A549 (cell line): ENCODE measurements around the gene FCGR3B.

ENCODE experiments used
- CEBPB ChIP-seq, 2 experiments: fragments of >200 bp in 1 of 2; sonication (Bioruptor Twin) in 1 of 2; formaldehyde crosslinking in 1 of 2; IDR thresholded peaks; 2 replicates each; pipeline ENCODE4 v1.6.1; 2012 to 2016
- CTCF ChIP-seq: fragments of >200 bp; sonication (Bioruptor Twin); formaldehyde crosslinking; IDR thresholded peaks from 3 replicates; pipeline ENCODE4 v1.5.1; 2016
- POLR2A ChIP-seq: IDR thresholded peaks from 2 replicates; pipeline ENCODE4 v1.6.1; 2012; ENCODE audit warnings: mild to moderate bottlenecking, low read length
- RAD21 ChIP-seq, 2 experiments: fragments of >200 bp in 1 of 2; sonication (Bioruptor Twin) in 1 of 2; formaldehyde crosslinking in 1 of 2; IDR thresholded peaks in 1 of 2; conservative IDR thresholded peaks in 1 of 2; 2 replicates in 1 of 2; 3 replicates in 1 of 2; pipeline ENCODE4 v1.6.1; 2012 to 2018; ENCODE audit warnings: inconsistent platforms in 1 of 2
- REST ChIP-seq: fragments of 200-600 bp; sonication (generic); IDR thresholded peaks from 2 replicates; pipeline ENCODE4 v1.6.1; 2016; ENCODE audit warnings: antibody characterized with exemption, mild to moderate bottlenecking, moderate library complexity
- TF ChIP-seq, protein P1 (sequence below): IDR thresholded peaks from 2 replicates; pipeline ENCODE4 v1.6.1; 2012

DNA sequence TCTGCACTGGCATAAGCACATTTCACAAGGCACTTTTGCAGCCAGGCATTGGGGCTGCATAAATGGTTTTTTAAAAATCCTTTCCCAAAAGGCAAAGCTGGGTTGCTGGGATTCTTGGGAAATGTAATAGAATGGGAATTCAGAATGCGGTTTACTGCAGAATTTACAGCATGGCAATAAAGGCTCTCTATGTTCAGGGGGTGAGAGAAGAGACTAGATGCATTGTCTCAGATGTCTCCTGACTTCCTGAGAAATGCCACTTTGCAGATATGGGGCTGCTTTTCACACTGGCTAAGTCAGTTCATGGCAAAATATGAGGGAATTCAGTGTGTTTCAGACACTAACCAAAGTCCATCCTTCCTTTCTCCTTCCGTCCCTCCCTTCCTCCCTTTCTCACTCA is 45.5 kb upstream of the FCGR3B start:
- TF ChIP-seq, protein P1, sequence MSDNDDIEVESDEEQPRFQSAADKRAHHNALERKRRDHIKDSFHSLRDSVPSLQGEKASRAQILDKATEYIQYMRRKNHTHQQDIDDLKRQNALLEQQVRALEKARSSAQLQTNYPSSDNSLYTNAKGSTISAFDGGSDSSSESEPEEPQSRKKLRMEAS = no peak
- TF ChIP-seq CEBPB (IDR thresholded peaks at IDR 0.05) = no peak
- TF ChIP-seq REST = no peak
- TF ChIP-seq POLR2A = no peak
- no peak for TF ChIP-seq CTCF
- TF ChIP-seq RAD21 (conservative IDR thresholded peaks at IDR 0.05 in 1 of 2, IDR thresholded peaks at IDR 0.05 in 1 of 2) = no peak
